Mesodermal cell (in vitro differentiated cells): Measurements from ENCODE around the gene PXT1.

Experiments
- H3K27ac ChIP-seq: 2 replicates; pipeline ENCODE4 v1.7.0; 2013; ENCODE audit warnings: mild to moderate bottlenecking, low read depth, low read length, moderate library complexity; ENCODE audit not compliant: severe bottlenecking
- H3K36me3 ChIP-seq: 2 replicates; pipeline ENCODE4 v1.7.1; 2013; ENCODE audit warnings: mild to moderate bottlenecking, low read length, moderate library complexity; ENCODE audit not compliant: control insufficient read depth, insufficient read depth
- H3K4me1 ChIP-seq: one replicate; pipeline ENCODE4 v1.7.1; 2013; ENCODE audit warnings: mild to moderate bottlenecking, low read length; ENCODE audit not compliant: insufficient read depth, control insufficient read depth, poor library complexity, severe bottlenecking
- H3K4me3 ChIP-seq: 2 replicates; pipeline ENCODE4 v1.7.0; 2013; ENCODE audit warnings: low read length, control low read depth, mild to moderate bottlenecking; ENCODE audit not compliant: insufficient read depth, poor library complexity, severe bottlenecking; ENCODE audit errors: extremely low read depth
- H3K9me3 ChIP-seq: 2 replicates; pipeline ENCODE4 v1.7.1; 2013; ENCODE audit warnings: mild to moderate bottlenecking, low read length, moderate library complexity; ENCODE audit not compliant: control insufficient read depth
- WGBS, 2 experiments: methylation state at CpG; one replicate each; pipeline ENCODE4 v1.1.5; 2013; ENCODE audit warnings: missing lambda C conversion rate in 2 of 2; ENCODE audit not compliant: insufficient coverage in 2 of 2; 5-methylcytosine and 5-hydroxymethylcytosine counted together

The PXT1 gene

GRCh38 chr6:36360241-36361054, 82.2 kb downstream of the PXT1 start:
- WGBS, 2 experiments = 5 to 48% methylated on average over 4 of the region's 10 CpGs
- H3K4me1 ChIP-seq = peaks cover 7% of the 10 kb centered on the region
- no peaks in the 10 kb centered on the region for H3K36me3 ChIP-seq
- no peak overlapping the region for H3K27ac ChIP-seq
- no peak overlapping the region for H3K4me3 ChIP-seq
- no peaks in the 10 kb centered on the region for H3K9me3 ChIP-seq

- Histone ChIP-seq H3K4me3 (no peak overlapping the region), H3K36me3 (no peaks in the 10 kb centered on the region), H3K4me1 (peaks cover 7% of the 10 kb centered on the region), H3K27ac (peak overlapping the region; percentile 41), H3K9me3 (no peaks in the 10 kb centered on the region)
- 69 to 100% methylated on average over 1 to 2 of the region's 4 CpGs for WGBS, 2 experiments
Measured at GRCh38 chr6:36358226-36358915, 84.3 kb downstream of the PXT1 start.

- no peak overlapping the region for H3K27ac ChIP-seq
- H3K4me1 ChIP-seq = peaks cover 7% of the 10 kb centered on the region
- H3K9me3 ChIP-seq = no peaks in the 10 kb centered on the region
- no peaks in the 10 kb centered on the region for H3K36me3 ChIP-seq
- WGBS, 2 experiments = 93 to 100% methylated on average over 3 of the region's 3 CpGs
- H3K4me3 ChIP-seq = no peak overlapping the region
Measured at GRCh38 chr6:36357872-36358225, 84.8 kb downstream of the PXT1 start.

GRCh38 chr6:36355819-36356218, 86.8 kb downstream of the PXT1 start:
- no peaks in the 10 kb centered on the region for H3K36me3 ChIP-seq
- H3K4me1 ChIP-seq = peaks cover 17% of the 10 kb centered on the region
- H3K4me3 ChIP-seq = no peak overlapping the region
- H3K9me3 ChIP-seq = no peaks in the 10 kb centered on the region
- WGBS, 2 experiments = 83 to 100% methylated on average over 1 of the region's 4 CpGs
- H3K27ac ChIP-seq = no peak overlapping the region

- H3K4me3 ChIP-seq = no peak overlapping the region
- peaks cover 17% of the 10 kb centered on the region for H3K4me1 ChIP-seq
- H3K36me3 ChIP-seq = no peaks in the 10 kb centered on the region
- WGBS, 2 experiments = 90% methylated on average over 3 of the region's 4 CpGs; no CpG with 5 or more reads in 1 of the 2 experiments
- no peak overlapping the region for H3K27ac ChIP-seq
- H3K9me3 ChIP-seq = no peaks in the 10 kb centered on the region
Measured at GRCh38 chr6:36353411-36353915, 89.2 kb downstream of the PXT1 start.

GRCh38 chr6:36352477-36353157, 90.0 kb downstream of the PXT1 start:
- peaks cover 14% of the 10 kb centered on the region for H3K4me1 ChIP-seq
- H3K27ac ChIP-seq = no peak overlapping the region
- no peak overlapping the region for H3K4me3 ChIP-seq
- H3K36me3 ChIP-seq = no peaks in the 10 kb centered on the region
- WGBS, 2 experiments = 95 to 96% methylated on average over 3 to 7 of the region's 8 CpGs
- no peaks in the 10 kb centered on the region for H3K9me3 ChIP-seq

- Histone ChIP-seq H3K9me3 (no peaks in the 10 kb centered on the region), H3K27ac (peak overlapping the region; percentile 91), H3K4me3 (no peak overlapping the region), H3K4me1 (peaks cover 16% of the 10 kb centered on the region), H3K36me3 (no peaks in the 10 kb centered on the region)
- 84 to 85% methylated on average over 11 to 12 of the region's 15 CpGs for WGBS, 2 experiments
Measured at GRCh38 chr6:36350681-36351571, 91.7 kb downstream of the PXT1 start.

GRCh38 chr6:36350082-36350481, 92.6 kb downstream of the PXT1 start:
- WGBS, 2 experiments = 89% methylated on average over 2 of the region's 4 CpGs; no CpG with 5 or more reads in 1 of the 2 experiments
- Histone ChIP-seq H3K9me3 (no peaks in the 10 kb centered on the region), H3K4me3 (no peak overlapping the region), H3K36me3 (no peaks in the 10 kb centered on the region), H3K27ac (peak overlapping the region; percentile 91), H3K4me1 (peaks cover 16% of the 10 kb centered on the region)

GRCh38 chr6:36349240-36349639, 93.4 kb downstream of the PXT1 start:
- Histone ChIP-seq H3K4me1 (peaks cover 16% of the 10 kb centered on the region), H3K4me3 (no peak overlapping the region), H3K27ac (no peak overlapping the region), H3K36me3 (no peaks in the 10 kb centered on the region), H3K9me3 (no peaks in the 10 kb centered on the region)
- 81 to 100% methylated on average over 2 to 3 of the region's 6 CpGs for WGBS, 2 experiments

GRCh38 chr6:36347621-36348020, 95.0 kb downstream of the PXT1 start:
- peaks cover 16% of the 10 kb centered on the region for H3K4me1 ChIP-seq
- H3K27ac ChIP-seq = no peak overlapping the region
- H3K36me3 ChIP-seq = no peaks in the 10 kb centered on the region
- no peak overlapping the region for H3K4me3 ChIP-seq
- H3K9me3 ChIP-seq = no peaks in the 10 kb centered on the region
- WGBS, 2 experiments = 90 to 100% methylated on average over 3 of the region's 4 CpGs
